HG03520 (cell line): ENCODE data around the gene CALCOCO2.
A peak's percentile ranks its signal among the peaks of the same experiment; 100 is the strongest.
"Not testable (repeated sequence)": the region's sequence is repeated elsewhere in the genome, so short reads cannot be mapped to it uniquely, and the experiment has no call there.

ENCODE experiments used
- ATAC-seq: cut with Tn5 transposase; IDR thresholded peaks from one replicate; pipeline ENCODE4 v1.9.1; 2021; ENCODE audit warnings: mild to moderate bottlenecking, moderate library complexity; ENCODE audit not compliant: unreplicated experiment

The CALCOCO2 gene

GRCh38 chr17:48820936-48821335 is 9.9 kb upstream of the CALCOCO2 start:
- not testable (repeated sequence) for ATAC-seq

DNA sequence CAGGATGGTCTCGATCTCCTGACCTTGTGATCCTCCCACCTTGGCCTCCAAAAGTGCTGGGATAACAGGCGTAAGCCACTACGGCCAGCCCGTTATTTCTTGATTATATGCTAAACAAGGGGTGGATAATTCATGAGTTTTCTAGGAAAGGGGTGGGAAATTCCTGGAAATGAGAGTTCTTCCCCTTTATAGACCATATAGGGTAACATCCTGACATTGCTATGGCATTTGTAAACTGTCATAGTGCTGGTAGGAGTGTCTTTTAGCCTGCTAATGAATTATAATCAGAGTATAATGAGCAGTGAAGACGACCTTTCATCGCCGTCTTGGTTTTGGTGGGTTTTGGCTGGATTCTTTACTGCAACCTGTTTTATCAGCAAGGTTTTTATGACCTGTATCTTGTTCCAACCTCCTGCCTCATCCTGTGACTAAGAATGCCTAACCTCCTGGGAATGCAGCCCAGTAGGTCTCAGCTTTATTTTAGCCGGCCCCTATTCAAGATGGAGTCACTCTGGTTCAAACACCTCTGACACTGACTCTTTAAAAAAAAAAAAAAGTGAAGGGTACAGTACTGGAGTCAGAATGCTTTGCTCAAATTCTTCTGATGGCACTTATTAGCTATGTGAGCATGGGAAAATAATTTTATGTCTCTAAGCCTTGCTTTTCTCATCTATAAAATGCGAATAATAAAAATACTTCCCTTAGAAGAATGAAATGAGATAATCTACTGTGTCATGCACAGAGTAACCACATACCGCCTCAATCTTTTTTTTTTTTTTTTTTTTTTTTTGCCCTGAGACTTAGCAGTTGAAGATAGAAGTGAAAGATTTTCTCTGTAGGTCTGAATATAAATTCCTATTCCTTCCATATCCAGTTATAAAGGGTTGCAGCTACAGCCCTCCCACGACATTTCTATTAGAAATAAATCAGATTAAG is 5.1 kb upstream of the CALCOCO2 start:
- no peak for ATAC-seq

DNA sequence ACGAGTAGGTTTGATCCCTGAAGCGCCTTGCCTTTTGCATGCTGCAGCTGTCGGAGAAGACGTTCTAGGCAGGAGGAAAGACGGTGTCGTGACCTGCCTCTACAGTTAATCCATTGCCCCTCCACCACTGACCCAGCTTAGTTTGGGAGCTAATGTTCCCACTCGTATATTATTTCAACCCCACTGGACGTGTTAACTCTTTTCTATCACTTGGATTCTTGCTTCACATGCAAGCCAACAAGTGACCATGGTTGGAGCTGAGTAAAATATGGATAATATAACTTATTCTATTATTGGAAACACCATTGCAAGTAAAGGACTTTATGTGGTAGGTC is 681 bp downstream of the CALCOCO2 start:
- ATAC-seq, result no peak

DNA sequence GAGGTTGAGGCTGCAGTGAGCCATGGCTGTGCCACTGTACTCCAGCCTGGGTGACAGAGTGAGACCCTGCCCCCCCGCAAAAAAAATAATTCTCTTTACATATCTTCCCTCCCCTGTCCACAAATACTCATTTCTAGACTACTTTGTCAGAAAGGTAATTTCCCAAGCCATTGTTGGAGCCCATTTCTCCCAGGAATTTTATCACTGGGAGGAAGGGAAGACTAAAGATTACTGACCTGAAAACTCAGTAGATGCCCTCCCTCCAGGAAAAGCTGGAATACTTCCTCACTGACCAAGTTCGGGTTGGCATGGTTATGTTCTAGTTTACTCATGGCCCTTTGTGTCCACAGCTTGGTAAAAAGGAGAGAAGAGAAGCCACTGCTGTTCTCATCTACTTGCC is 4.1 kb downstream of the CALCOCO2 start:
- ATAC-seq, result no peak

DNA sequence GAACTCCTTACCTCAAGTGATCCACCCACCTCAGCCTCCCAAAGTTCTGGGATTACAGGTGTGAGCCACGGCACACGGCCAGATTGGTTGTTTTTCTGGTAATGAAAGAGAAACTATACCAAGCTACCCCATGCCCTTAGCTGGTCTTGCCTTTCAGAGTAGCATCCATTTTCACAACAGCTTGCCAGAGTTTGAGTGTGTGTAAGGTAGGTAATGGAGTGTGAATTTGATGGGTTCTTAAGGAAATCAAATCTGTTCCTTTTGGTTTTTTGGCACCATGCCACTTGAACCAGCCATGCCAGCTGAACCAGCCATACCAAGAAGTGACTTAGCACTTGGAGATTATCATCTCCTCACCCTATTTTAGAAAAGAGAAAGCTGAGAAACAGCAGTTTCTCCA is 5.1 kb downstream of the CALCOCO2 start:
- no peak for ATAC-seq

DNA sequence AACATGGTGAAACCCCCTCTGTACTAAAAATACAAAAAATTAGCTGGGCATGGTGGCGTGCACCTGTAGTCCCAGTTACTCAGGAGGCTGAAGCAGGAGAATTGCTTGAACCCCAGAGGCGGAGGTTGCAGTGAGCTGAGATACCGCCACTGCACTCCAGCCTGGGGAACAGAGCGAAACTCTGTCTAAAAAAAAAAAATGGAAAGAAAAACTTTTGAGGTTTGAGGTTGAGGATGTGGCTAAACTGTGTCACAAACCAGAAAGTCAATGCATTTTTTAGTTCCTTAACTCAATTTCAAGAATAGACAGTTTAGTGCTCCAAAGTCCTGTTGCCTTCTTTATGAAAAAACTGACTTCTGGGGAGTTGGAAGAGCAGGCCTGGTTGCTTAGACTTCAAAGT is 6.6 kb downstream of the CALCOCO2 start:
- not testable (repeated sequence) for ATAC-seq

- no peak for ATAC-seq
These were observed 9.6 kb downstream of the CALCOCO2 start for GRCh38 chr17:48840441-48840840.

DNA sequence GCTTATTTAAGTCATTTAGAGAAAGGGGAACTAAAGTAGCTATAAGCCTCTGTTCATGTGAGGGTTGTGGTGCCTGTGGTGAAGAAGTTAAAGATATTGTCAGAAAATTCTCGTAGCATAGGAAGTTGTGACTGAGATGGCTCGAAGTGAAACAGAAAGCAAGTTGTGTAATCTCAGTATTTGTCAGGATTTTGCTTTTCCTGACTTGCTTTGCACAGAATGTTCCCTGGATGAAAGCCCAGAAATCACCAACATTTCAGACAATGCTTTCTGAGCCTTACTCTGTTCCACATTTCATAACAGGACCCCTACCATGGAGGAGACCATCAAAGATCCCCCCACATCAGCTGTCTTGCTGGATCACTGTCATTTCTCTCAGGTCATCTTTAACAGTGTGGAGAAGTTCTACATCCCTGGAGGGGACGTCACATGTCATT is 10.6 kb downstream of the CALCOCO2 start:
- peak; percentile 78 for ATAC-seq

DNA sequence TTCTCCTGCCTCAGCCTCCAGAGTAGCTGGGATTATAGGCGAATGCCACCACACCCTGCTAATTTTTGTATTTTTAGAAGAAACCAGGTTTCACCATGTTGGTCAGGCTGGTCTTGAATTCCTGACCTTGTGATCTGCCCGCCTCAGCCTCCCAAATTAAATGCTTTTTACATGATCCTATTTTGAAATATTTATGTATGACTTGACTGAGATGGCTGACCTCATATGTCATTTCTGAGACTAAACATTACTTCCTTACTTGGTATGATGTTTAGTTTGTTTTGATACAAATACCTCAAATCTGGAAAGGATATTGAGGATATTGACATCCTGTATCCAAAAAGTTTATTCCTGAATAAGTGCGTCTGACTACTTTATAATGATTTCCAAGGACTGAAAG is 11.9 kb downstream of the CALCOCO2 start:
- no peak for ATAC-seq

DNA sequence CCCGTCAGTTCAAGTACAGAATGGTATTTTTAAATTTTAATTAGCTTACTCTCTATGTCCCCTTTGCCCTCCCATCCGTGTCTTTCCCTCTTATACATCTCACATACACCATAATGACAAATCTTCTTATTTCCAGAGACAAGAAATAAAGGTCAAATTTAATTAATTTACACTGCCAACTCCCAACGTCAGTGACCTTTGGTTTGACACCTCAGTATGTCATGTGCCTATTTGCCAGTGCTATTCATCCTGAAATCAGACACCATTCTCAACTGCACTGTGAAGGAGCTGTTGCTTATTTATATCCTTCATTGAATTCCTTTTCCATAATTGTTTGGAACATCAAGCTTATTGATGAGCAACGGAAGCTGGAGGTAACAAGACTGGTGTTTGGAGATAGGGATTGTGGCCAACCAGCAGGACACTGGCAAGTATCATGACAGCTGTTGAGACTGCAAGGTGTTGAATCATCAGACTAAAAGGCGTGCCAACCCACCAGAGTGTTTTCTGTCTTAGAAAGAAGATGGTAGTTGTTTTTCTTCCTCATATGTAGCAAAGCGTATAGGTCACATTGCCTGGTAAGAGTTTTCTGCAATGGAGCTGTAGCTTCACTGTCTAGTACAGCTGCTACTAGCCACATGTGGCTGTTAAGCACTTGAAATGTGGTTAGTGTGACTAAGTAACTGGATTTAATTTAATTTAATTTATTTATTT is 12.5 kb downstream of the CALCOCO2 start:
- ATAC-seq, result no peak

- ATAC-seq, result no peak
These were observed 20.0 kb downstream of the CALCOCO2 start for GRCh38 chr17:48850792-48851323.

DNA sequence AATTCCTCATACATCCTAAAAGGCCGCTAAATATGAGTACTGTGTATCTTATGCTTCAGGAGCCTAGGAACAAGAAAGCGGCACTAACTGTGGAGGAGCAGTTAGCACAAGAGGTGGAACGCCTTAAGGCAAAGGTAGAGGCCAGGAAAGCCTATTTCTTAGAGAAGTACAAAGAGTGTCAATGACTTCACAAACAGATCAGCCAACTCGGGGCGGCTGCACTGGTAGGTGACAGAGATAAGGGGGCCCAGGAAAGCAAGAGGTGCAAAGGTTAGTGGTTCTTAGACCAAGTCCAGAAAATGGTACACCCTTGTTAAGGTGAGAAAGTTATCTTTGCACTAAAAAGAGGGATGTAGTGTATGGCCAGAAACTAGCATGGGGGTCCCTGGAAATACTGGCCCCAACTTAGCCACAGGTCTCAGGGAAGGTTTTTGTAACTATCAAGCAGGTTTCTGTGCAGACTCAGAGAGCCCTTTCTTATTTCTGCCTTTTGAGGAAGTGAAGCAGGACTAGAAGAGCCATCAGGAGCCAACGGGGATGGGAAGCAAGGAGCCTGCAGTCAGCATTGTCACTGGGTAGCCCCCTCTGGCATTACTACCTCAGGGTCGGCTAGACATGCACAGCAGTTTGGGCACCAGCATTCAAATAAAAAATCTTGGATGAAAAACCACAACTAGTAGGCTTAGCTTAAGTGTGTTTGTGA is 24.1 kb downstream of the CALCOCO2 start:
- ATAC-seq, result no peak

GRCh38 chr17:48856122-48856821 is 25.4 kb downstream of the CALCOCO2 start:
- ATAC-seq, result no peak

DNA sequence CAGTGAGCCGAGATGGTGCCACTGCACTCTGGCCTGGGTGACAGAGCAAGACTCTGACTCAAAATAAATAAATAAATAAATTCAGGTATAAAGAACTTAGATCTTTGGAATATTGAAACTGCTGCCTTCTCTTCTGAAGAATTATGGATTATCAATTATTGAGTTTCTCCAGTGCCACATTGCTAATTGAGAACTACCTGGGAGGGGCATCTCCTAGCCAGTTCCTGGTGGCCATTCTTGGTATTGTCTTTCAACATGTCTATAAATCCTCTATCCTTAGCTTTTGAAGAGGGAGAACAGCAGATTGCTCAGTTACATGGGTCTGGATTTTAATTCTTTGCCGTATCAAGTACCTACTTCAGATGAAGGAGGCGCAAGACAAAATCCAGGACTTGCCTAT is 29.2 kb downstream of the CALCOCO2 start:
- ATAC-seq, result no peak

- ATAC-seq, result no peak
These were observed 29.6 kb downstream of the CALCOCO2 start for GRCh38 chr17:48860456-48860855.

GRCh38 chr17:48868916-48869500 is 38.2 kb downstream of the CALCOCO2 start:
- ATAC-seq, result no peak

DNA sequence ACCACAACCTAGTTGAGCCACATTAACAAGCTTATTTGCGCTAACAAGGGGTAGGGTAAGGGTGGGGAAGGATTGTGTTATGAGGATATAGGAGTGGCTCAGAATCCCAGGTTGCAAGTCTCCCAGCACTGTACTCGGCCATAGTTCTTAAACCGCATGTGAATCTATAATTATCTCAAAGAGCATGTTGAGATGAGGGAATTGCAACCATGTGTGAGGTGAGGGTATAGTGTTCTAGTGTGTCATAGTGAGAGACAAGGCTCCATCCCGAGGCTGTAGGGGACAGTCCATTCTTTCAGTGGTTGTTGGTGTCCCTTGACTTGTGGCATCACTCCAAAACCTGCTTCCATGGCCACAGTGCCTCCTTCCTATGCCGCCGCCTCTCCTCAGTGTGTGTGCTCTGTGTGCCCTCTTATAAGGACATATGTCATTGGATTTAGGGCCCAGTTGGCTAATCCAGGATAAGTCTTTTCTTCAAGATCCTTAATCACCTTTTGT is 39.0 kb downstream of the CALCOCO2 start:
- no peak for ATAC-seq

- no peak for ATAC-seq
These were observed 40.3 kb downstream of the CALCOCO2 start for GRCh38 chr17:48871035-48871550.

GRCh38 chr17:48871551-48872351 is 40.9 kb downstream of the CALCOCO2 start:
- ATAC-seq, result no peak
